Measurements from ENCODE around the gene C6orf58. TPM values are rescaled to one million over a fixed set of nuclear protein-coding genes. Genes with fewer than 3 reads are reported as not detected.

The C6orf58 gene
- total and polyA plus RNA-seq, 5 experiments from 2014 or later = not detected

DNA sequence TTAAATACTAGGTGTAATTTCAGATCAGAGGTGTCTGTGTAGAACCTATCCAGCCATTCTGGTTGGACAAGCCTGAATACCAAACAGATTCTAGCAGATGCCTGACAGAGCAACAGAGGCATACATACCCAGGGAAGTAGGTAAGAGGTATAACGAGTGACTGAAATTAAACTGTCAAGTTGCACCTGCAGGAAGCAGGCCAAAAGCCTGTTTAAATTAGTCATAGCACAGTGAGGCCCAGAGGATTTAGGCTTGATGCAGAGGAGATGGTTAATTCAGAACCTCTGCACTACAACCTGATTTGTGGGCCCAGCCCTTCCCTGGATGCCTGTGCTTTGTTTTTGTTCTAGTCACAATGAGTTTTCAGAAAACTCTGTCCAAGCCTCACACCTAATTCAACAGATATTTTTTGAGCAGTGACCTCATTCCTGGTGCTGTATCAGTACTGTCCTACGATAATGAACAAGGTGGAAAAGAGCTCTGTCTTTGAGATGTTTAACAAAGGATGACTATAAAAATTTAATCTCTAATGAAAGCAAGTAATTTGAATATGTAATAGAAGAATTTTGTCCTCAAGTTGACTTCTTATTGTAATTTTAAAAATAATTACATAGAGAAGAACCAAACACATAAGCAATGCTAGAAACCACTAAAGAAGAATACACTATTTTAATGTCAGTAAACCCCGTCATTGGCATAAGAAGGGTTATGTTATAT is 31.7 kb downstream of the C6orf58 start:
- no peak for ATAC-seq
- POLR2A ChIA-PET = no interaction called here
- H3K36me3 Mint-ChIP-seq = no peaks in the 10 kb centered on the region
- H3K9me3 Mint-ChIP-seq = peaks cover 0 to 2% (median 0%) of the 10 kb centered on the region in 9 donors
- H3K4me1 Mint-ChIP-seq = no peaks in the 10 kb centered on the region
- H3K27ac Mint-ChIP-seq = peak overlapping the region in 1 of 10 donors; percentile 19
- no peak overlapping the region for H3K4me3 Mint-ChIP-seq
- H3K27me3 Mint-ChIP-seq = no peaks in the 10 kb centered on the region
- DNase-seq = peak in 1 of 10 donors; percentile 0

GRCh38 chr6:127618729-127619128 is 41.8 kb downstream of the C6orf58 start:
- Mint-ChIP-seq H3K4me3 (no peak overlapping the region), H3K36me3 (peaks cover 0 to 20% (median 9%) of the 10 kb centered on the region in 3 donors), H3K27me3 (peaks cover 0 to 1% (median 0%) of the 10 kb centered on the region in 5 donors), H3K27ac (no peak overlapping the region), H3K9me3 (peaks cover 0 to 20% (median 4%) of the 10 kb centered on the region in 9 donors), H3K4me1 (no peaks in the 10 kb centered on the region)
- POLR2A ChIA-PET = no interaction called here
- DNase-seq = no peak
- no peak for ATAC-seq

GRCh38 chr6:127630800-127631199 is 53.8 kb downstream of the C6orf58 start:
- H3K9me3 Mint-ChIP-seq = no peaks in the 10 kb centered on the region
- no peak overlapping the region for H3K27ac Mint-ChIP-seq
- POLR2A ChIA-PET = no interaction called here
- no peak overlapping the region for H3K4me3 Mint-ChIP-seq
- ATAC-seq (no peak), DNase-seq (no peak)
- H3K36me3 Mint-ChIP-seq = peaks cover 0 to 14% (median 2%) of the 10 kb centered on the region in 3 donors
- H3K4me1 Mint-ChIP-seq = no peaks in the 10 kb centered on the region
- H3K27me3 Mint-ChIP-seq = no peaks in the 10 kb centered on the region

- ATAC-seq (no peak), DNase-seq (no peak)
- Mint-ChIP-seq H3K4me1 (no peaks in the 10 kb centered on the region), H3K27ac (no peak overlapping the region), H3K4me3 (no peak overlapping the region), H3K27me3 (no peaks in the 10 kb centered on the region), H3K9me3 (no peaks in the 10 kb centered on the region), H3K36me3 (peaks cover 0 to 14% (median 2%) of the 10 kb centered on the region in 3 donors)
- POLR2A ChIA-PET = no interaction called here
These were observed 57.2 kb downstream of the C6orf58 start for GRCh38 chr6:127634178-127634577.

DNA sequence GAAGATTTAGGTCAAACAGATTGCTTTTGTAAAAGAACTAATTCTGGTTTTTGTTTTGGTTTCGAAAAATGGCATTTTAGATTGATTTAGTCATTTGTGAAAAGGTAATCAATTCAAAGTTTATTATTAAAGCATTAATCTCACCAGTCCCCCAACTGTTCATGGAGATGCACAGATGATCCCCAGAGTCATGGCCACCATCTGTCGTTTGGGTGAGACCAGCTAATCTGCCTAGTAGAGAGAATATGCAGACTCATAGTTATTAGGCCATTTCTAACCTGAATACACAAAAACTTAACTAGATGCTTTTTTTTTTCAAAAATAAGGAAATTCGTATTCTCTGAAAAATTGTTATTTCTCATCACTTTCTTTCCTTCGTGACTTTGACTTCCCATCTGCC is 58.1 kb downstream of the C6orf58 start:
- Mint-ChIP-seq H3K27ac (no peak overlapping the region), H3K27me3 (no peaks in the 10 kb centered on the region), H3K9me3 (no peaks in the 10 kb centered on the region), H3K4me1 (no peaks in the 10 kb centered on the region), H3K36me3 (peaks cover 0 to 16% (median 2%) of the 10 kb centered on the region in 3 donors), H3K4me3 (no peak overlapping the region)
- ATAC-seq (no peak), DNase-seq (no peak)
- POLR2A ChIA-PET = no interaction called here

GRCh38 chr6:127637830-127638409 is 60.9 kb downstream of the C6orf58 start:
- H3K4me3 Mint-ChIP-seq = no peak overlapping the region
- H3K4me1 Mint-ChIP-seq = no peaks in the 10 kb centered on the region
- POLR2A ChIA-PET = no interaction called here
- DNase-seq (no peak), ATAC-seq (no peak)
- H3K27ac Mint-ChIP-seq = no peak overlapping the region
- H3K36me3 Mint-ChIP-seq = peaks cover 5 to 19% (median 7%) of the 10 kb centered on the region in 3 donors
- peaks cover 0 to 1% (median 0%) of the 10 kb centered on the region in 5 donors for H3K27me3 Mint-ChIP-seq
- peaks cover 0 to 9% (median 5%) of the 10 kb centered on the region in 9 donors for H3K9me3 Mint-ChIP-seq

Other genes starting within 250 kb of the C6orf58 start
- gene ECHDC1, start 233.6 kb upstream of the C6orf58 start, total RNA-seq = 10 to 100 TPM; 40.1 to 46.5 TPM
- 10 to 100 TPM; 72.7 to 79.4 (median 72.7) TPM for gene ECHDC1, start 233.6 kb upstream of the C6orf58 start, polyA plus RNA-seq
- gene KIAA0408, start 117.8 kb upstream of the C6orf58 start, total RNA-seq = under 1 TPM; 0.63 to 0.75 TPM
- under 1 TPM in 1 of 3 donors, not detected in 2; 0.24 TPM for gene KIAA0408, start 117.8 kb upstream of the C6orf58 start, polyA plus RNA-seq

Measured in naive thymus-derived CD8-positive, alpha-beta T cell (primary cell).